Astrocyte (in vitro differentiated cells and primary cell): Measurements from ENCODE around the gene PITPNM2. TPM values are rescaled to one million over a fixed set of nuclear protein-coding genes. Genes with fewer than 3 reads are reported as not detected.

Experiments used
- total RNA-seq: library from RNA; stranded (reverse); gene quantifications from 2 replicates; pipeline ENCODE4 v1.2.1, GENCODE V29; 2021

The PITPNM2 gene
- total RNA-seq, 1 donor from 2014 or later = 13.2 TPM

Other genes with a start within 250 kb of the PITPNM2 start
- 11.6 and 12.9 TPM in 2 replicates for gene ABCB9, start 184.6 kb downstream of the PITPNM2 start, total RNA-seq
- 13.3 and 16.1 TPM in 2 replicates for gene OGFOD2, start 175.8 kb downstream of the PITPNM2 start, total RNA-seq
- 121 and 122 TPM in 2 replicates for gene ARL6IP4, start 170.4 kb downstream of the PITPNM2 start, total RNA-seq
- 21.6 and 24.9 TPM in 2 replicates for gene MPHOSPH9, start 82.1 kb upstream of the PITPNM2 start, total RNA-seq
- gene MTRFR, start 82.3 kb upstream of the PITPNM2 start, total RNA-seq = 11.1 and 12.4 TPM in 2 replicates
- 236 and 246 TPM in 2 replicates for gene CDK2AP1, start 120.8 kb upstream of the PITPNM2 start, total RNA-seq
- 45.9 and 50.4 TPM in 2 replicates for gene SBNO1, start 213.8 kb upstream of the PITPNM2 start, total RNA-seq
- 49.8 and 54.4 TPM in 2 replicates for gene KMT5A, start 233.0 kb upstream of the PITPNM2 start, total RNA-seq